GM12872 (cell line): ENCODE measurements around the gene AJM1.
A peak's percentile ranks its signal among the peaks of the same experiment; 100 is the strongest.

ENCODE experiments used
- CTCF ChIP-seq: IDR thresholded peaks from 3 replicates; pipeline ENCODE4 v1.5.1; 2011; ENCODE audit warnings: low read depth, mild to moderate bottlenecking, low read length, moderate library complexity; ENCODE audit not compliant: insufficient read depth

The AJM1 gene

GRCh38 chr9:136882109-136882946 lies 40.0 kb downstream of the AJM1 start:
- TF ChIP-seq CTCF = 0 out of 3 replicates have a peak, but pooled peaks have one; percentile 5

GRCh38 chr9:136885950-136886578 lies 43.8 kb downstream of the AJM1 start, which contains the start of gene TRAF2:
TRAF2 (plus strand) TSS chr9:136886516; CDS start chr9:136898741, 12,225 bp downstream.
- no peak for TF ChIP-seq CTCF

- no peak for TF ChIP-seq CTCF
These were observed 44.6 kb downstream of the AJM1 start for GRCh38 chr9:136886610-136887597.

GRCh38 chr9:136888454-136888853 lies 46.2 kb downstream of the AJM1 start:
- no peak for TF ChIP-seq CTCF

- no peak for TF ChIP-seq CTCF
These were observed 47.6 kb downstream of the AJM1 start for GRCh38 chr9:136889858-136890257.

GRCh38 chr9:136890661-136891060 lies 48.4 kb downstream of the AJM1 start:
- TF ChIP-seq CTCF = no peak
